HG03439 (cell line): ENCODE data around the gene NEDD4L.

Experiments
- ATAC-seq: cut with Tn5 transposase; IDR thresholded peaks from one replicate; pipeline ENCODE4 v1.9.1; 2021; ENCODE audit warnings: mild to moderate bottlenecking, moderate library complexity; ENCODE audit not compliant: unreplicated experiment

The NEDD4L gene

GRCh38 chr18:58088691-58089065 lies 44.7 kb downstream of the NEDD4L start:
- ATAC-seq, result no peak

GRCh38 chr18:58091099-58091611 lies 47.1 kb downstream of the NEDD4L start:
- peak; percentile 74 for ATAC-seq

GRCh38 chr18:58093311-58093803 lies 49.3 kb downstream of the NEDD4L start:
- ATAC-seq, result no peak

- ATAC-seq, result no peak
Measured at GRCh38 chr18:58095222-58095621, 51.2 kb downstream of the NEDD4L start.

- ATAC-seq, result no peak
Measured at GRCh38 chr18:58095655-58096054, 51.6 kb downstream of the NEDD4L start.

GRCh38 chr18:58096658-58097057 lies 52.6 kb downstream of the NEDD4L start:
- no peak for ATAC-seq

- no peak for ATAC-seq
Measured at GRCh38 chr18:58097121-58097906, 53.3 kb downstream of the NEDD4L start.

- ATAC-seq, result no peak
Measured at GRCh38 chr18:58097907-58098166, 53.8 kb downstream of the NEDD4L start.

GRCh38 chr18:58098706-58099105 lies 54.7 kb downstream of the NEDD4L start:
- ATAC-seq, result no peak

- ATAC-seq, result no peak
Measured at GRCh38 chr18:58100154-58100553, 56.1 kb downstream of the NEDD4L start.

- ATAC-seq, result no peak
Measured at GRCh38 chr18:58101291-58101794, 57.3 kb downstream of the NEDD4L start.

- no peak for ATAC-seq
Measured at GRCh38 chr18:58102018-58102417, 58.0 kb downstream of the NEDD4L start.

GRCh38 chr18:58102875-58103274 lies 58.8 kb downstream of the NEDD4L start:
- no peak for ATAC-seq

GRCh38 chr18:58103339-58103985 lies 59.4 kb downstream of the NEDD4L start:
- ATAC-seq, result no peak

- ATAC-seq, result no peak
Measured at GRCh38 chr18:58104096-58104495, 60.1 kb downstream of the NEDD4L start.

GRCh38 chr18:58105206-58105887 lies 61.3 kb downstream of the NEDD4L start:
- ATAC-seq, result no peak

- ATAC-seq, result no peak
Measured at GRCh38 chr18:58105888-58106260, 61.8 kb downstream of the NEDD4L start.

GRCh38 chr18:58106289-58107070 lies 62.5 kb downstream of the NEDD4L start:
- ATAC-seq, result no peak

- no peak for ATAC-seq
Measured at GRCh38 chr18:58109256-58109655, 65.2 kb downstream of the NEDD4L start.

- ATAC-seq, result no peak
Measured at GRCh38 chr18:58110398-58110797, 66.4 kb downstream of the NEDD4L start.

- ATAC-seq, result no peak
Measured at GRCh38 chr18:58112174-58112573, 68.1 kb downstream of the NEDD4L start.
